H9 (cell line): ENCODE results near the gene PDCD10. TPM values are rescaled to one million over a fixed set of nuclear protein-coding genes. Genes with fewer than 3 reads are reported as not detected.
A peak's percentile ranks its signal among the peaks of the same experiment; 100 is the strongest.

ENCODE experiments used
- DNase-seq: peaks from one replicate; pipeline ENCODE4 v3.0.0-alpha.2; 2017
- H2AFZ ChIP-seq: one replicate; pipeline ENCODE4 v1.6.1; 2013; ENCODE audit warnings: mild to moderate bottlenecking, low read length, control low read depth, moderate library complexity
- H2AK5ac ChIP-seq: 2 replicates; pipeline ENCODE4 v1.6.1; 2013; ENCODE audit warnings: low read length, control low read depth, mixed read lengths; ENCODE audit not compliant: insufficient read length
- H2BK120ac ChIP-seq: one replicate; pipeline ENCODE4 v1.6.1; 2013; ENCODE audit warnings: low read depth, mild to moderate bottlenecking, low read length, control low read depth, inconsistent platforms; ENCODE audit not compliant: poor library complexity, severe bottlenecking
- H2BK12ac ChIP-seq: 2 replicates; pipeline ENCODE4 v1.6.1; 2013; ENCODE audit warnings: low read length, control low read depth, mixed read lengths, low read depth; ENCODE audit not compliant: insufficient read length
- H2BK15ac ChIP-seq: 2 replicates; pipeline ENCODE4 v1.6.1; 2013; ENCODE audit warnings: low read depth, low read length, control low read depth
- H2BK20ac ChIP-seq: one replicate; pipeline ENCODE4 v1.6.1; 2013; ENCODE audit warnings: low read depth, mild to moderate bottlenecking, low read length, control low read depth, inconsistent platforms; ENCODE audit not compliant: poor library complexity, severe bottlenecking
- H2BK5ac ChIP-seq: 2 replicates; pipeline ENCODE4 v1.6.1; 2013; ENCODE audit warnings: low read length, control low read depth, mixed read lengths; ENCODE audit not compliant: insufficient read length
- H3K14ac ChIP-seq: 2 replicates; pipeline ENCODE4 v1.6.1; 2013; ENCODE audit warnings: low read length, control low read depth; ENCODE audit not compliant: insufficient read depth
- H3K18ac ChIP-seq: 2 replicates; pipeline ENCODE4 v1.6.1; 2013; ENCODE audit warnings: low read depth, mild to moderate bottlenecking, mixed read lengths, low read length, control low read depth; ENCODE audit not compliant: insufficient read length
- H3K23ac ChIP-seq: 2 replicates; pipeline ENCODE4 v1.6.1; 2013; ENCODE audit warnings: low read length, control low read depth, mixed read lengths, low read depth; ENCODE audit not compliant: insufficient read length
- H3K23me2 ChIP-seq: 2 replicates; pipeline ENCODE4 v1.6.1; 2013; ENCODE audit warnings: low read depth, mild to moderate bottlenecking, mixed read lengths, low read length, control low read depth; ENCODE audit not compliant: insufficient read length, poor library complexity, severe bottlenecking
- H3K27ac ChIP-seq: 2 replicates; pipeline ENCODE4 v1.5.1; 2013; ENCODE audit warnings: low read length, control low read depth, mixed read lengths, low read depth; ENCODE audit not compliant: insufficient read length
- H3K27me3 ChIP-seq: 2 replicates; pipeline ENCODE4 v1.6.1; 2013; ENCODE audit warnings: low read length, control low read depth, inconsistent platforms; ENCODE audit not compliant: insufficient read depth
- H3K4ac ChIP-seq: 2 replicates; pipeline ENCODE4 v1.6.1; 2013; ENCODE audit warnings: low read depth, mild to moderate bottlenecking, control low read depth, inconsistent platforms, low read length, moderate library complexity
- H3K4me1 ChIP-seq: 2 replicates; pipeline ENCODE4 v1.6.1; 2013; ENCODE audit warnings: low read length, control low read depth, inconsistent platforms; ENCODE audit not compliant: insufficient read depth
- H3K4me2 ChIP-seq: 2 replicates; pipeline ENCODE4 v1.6.1; 2013; ENCODE audit warnings: low read length, control low read depth, mixed read lengths; ENCODE audit not compliant: insufficient read length, insufficient read depth
- H3K56ac ChIP-seq: 2 replicates; pipeline ENCODE4 v1.6.1; 2013; ENCODE audit warnings: low read depth, mild to moderate bottlenecking, mixed read lengths, low read length, control low read depth; ENCODE audit not compliant: insufficient read length
- H3K79me1 ChIP-seq: 2 replicates; pipeline ENCODE4 v1.6.1; 2013; ENCODE audit warnings: low read depth, mild to moderate bottlenecking, moderate library complexity, low read length, control low read depth, inconsistent platforms; ENCODE audit not compliant: insufficient read depth, poor library complexity, severe bottlenecking
- H3K79me2 ChIP-seq: 2 replicates; pipeline ENCODE4 v1.6.1; 2013; ENCODE audit warnings: low read length, control low read depth, inconsistent platforms; ENCODE audit not compliant: insufficient read depth
- H3K9ac ChIP-seq: 2 replicates; pipeline ENCODE4 v1.6.1; 2013; ENCODE audit warnings: low read length, control low read depth, mixed read lengths; ENCODE audit not compliant: insufficient read length; ENCODE audit errors: extremely low read depth
- H3K9me3 ChIP-seq: one replicate; pipeline ENCODE4 v1.6.1; 2013; ENCODE audit warnings: low read depth, low read length, inconsistent platforms; ENCODE audit not compliant: control insufficient read depth
- H3T11ph ChIP-seq: one replicate; pipeline ENCODE4 v1.6.1; 2013; ENCODE audit warnings: mild to moderate bottlenecking, low read length, control low read depth, inconsistent platforms
- H4K20me1 ChIP-seq: one replicate; pipeline ENCODE4 v1.6.1; 2013; ENCODE audit not compliant: control insufficient read depth, insufficient read length, insufficient read depth
- H4K5ac ChIP-seq: 2 replicates; pipeline ENCODE4 v1.6.1; 2013; ENCODE audit warnings: low read depth, mild to moderate bottlenecking, mixed read lengths, low read length, control low read depth; ENCODE audit not compliant: insufficient read length
- H4K8ac ChIP-seq: replicated peaks from 2 replicates; pipeline ENCODE4 v1.6.1; 2013; ENCODE audit warnings: low read length, control low read depth, mixed read lengths, low read depth; ENCODE audit not compliant: insufficient read length
- H4K91ac ChIP-seq: 2 replicates; pipeline ENCODE4 v1.6.1; 2013; ENCODE audit warnings: low read depth, mild to moderate bottlenecking, moderate library complexity, mixed read lengths, low read length, control low read depth; ENCODE audit not compliant: insufficient read length
- H3K27ac Mint-ChIP-seq, 3 experiments: 2 replicates in 2 of 3; 3 replicates in 1 of 3; pipeline ENCODE4 v1.8.0; 2020 to 2021; ENCODE audit warnings: mixed read lengths in 3 of 3, mild to moderate bottlenecking in 1 of 3, moderate library complexity in 1 of 3
- H3K27me3 Mint-ChIP-seq: 2 replicates; pipeline ENCODE4 v1.8.0; 2021; ENCODE audit warnings: low read depth, mild to moderate bottlenecking, moderate library complexity, mixed read lengths
- H3K36me3 Mint-ChIP-seq, 3 experiments: 2 replicates in 2 of 3; 3 replicates in 1 of 3; pipeline ENCODE4 v1.8.0; 2020 to 2021; ENCODE audit warnings: low read depth in 3 of 3, mixed read lengths in 3 of 3; ENCODE audit not compliant: insufficient read depth in 1 of 3
- H3K4me1 Mint-ChIP-seq, 2 experiments: 2 replicates each; pipeline ENCODE4 v1.8.0; 2020; ENCODE audit warnings: mixed read lengths in 2 of 2
- H3K4me3 Mint-ChIP-seq, 2 experiments: 2 replicates in 1 of 2; 3 replicates in 1 of 2; pipeline ENCODE4 v1.8.0; 2020 to 2021; ENCODE audit warnings: mild to moderate bottlenecking in 2 of 2, mixed read lengths in 2 of 2, moderate library complexity in 1 of 2
- H3K9me3 Mint-ChIP-seq, 2 experiments: 2 replicates in 1 of 2; 3 replicates in 1 of 2; pipeline ENCODE4 v1.8.0; 2020; ENCODE audit warnings: mild to moderate bottlenecking in 2 of 2, mixed read lengths in 2 of 2, moderate library complexity in 1 of 2
- WGBS: extraction: QIAGEN DNeasy Blood & Tissue Kit; methylation state at CpG from one replicate; pipeline ENCODE4 v1.1.7; 2013; ENCODE audit warnings: missing lambda C conversion rate, low lambda C conversion rate, mixed read lengths; ENCODE audit not compliant: insufficient read length; ENCODE audit errors: extremely low coverage; 5-methylcytosine and 5-hydroxymethylcytosine counted together
- total RNA-seq: library from RNA; stranded (reverse); gene quantifications from 2 replicates; pipeline ENCODE4 v1.2.1, GENCODE V29; 2021
- TF ChIP-seq, protein P1 (sequence below): fragments of 200-600 bp; sonication (generic); conservative IDR thresholded peaks from 3 replicates; pipeline ENCODE4 v1.8.0; 2021; ENCODE audit warnings: antibody characterized with exemption, mild to moderate bottlenecking

PDCD10 gene
- total RNA-seq, 1 experiment from 2014 or later, result 64.3 TPM

DNA sequence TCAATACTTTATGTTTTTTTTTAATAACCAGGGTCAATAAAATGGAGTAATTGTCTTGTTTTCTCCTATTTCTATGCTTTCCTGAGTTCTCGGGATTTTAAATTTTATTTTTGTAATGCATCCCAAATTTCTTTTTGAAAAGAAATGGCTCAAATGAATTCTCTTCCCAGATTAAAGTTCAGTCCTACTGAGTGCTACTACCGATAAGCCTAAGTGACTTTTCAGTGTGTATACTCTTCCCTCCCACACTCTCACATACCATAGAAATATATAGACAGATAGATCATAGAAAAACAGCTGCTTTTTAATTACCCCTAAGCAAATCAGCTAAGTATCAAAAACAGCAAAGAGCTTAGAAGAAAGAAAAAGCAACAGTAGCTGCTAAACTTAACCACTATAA lies 2.3 kb upstream of the PDCD10 start:
- no peak for DNase-seq
- no peaks in the 10 kb centered on the region for H3K27me3 ChIP-seq
- no peak overlapping the region for H2BK12ac ChIP-seq
- Mint-ChIP-seq H3K9me3 (no peaks in the 10 kb centered on the region), H3K4me3 (peak overlapping the region in 1 of 2 experiments; percentile 40; a peak in 2 of 5 replicates), H3K27me3 (no peaks in the 10 kb centered on the region), H3K4me1 (peaks cover 21 to 23% of the 10 kb centered on the region in 2 experiments), H3K27ac (no peak overlapping the region), H3K36me3 (no peaks in the 10 kb centered on the region; a peak in 1 of 7 replicates)
- no peaks in the 10 kb centered on the region for H3K4me1 ChIP-seq
- H3K23ac ChIP-seq, result no peak overlapping the region
- H2BK15ac ChIP-seq, result no peak overlapping the region
- H3K14ac ChIP-seq, result no peak overlapping the region
- TF ChIP-seq, protein P1, sequence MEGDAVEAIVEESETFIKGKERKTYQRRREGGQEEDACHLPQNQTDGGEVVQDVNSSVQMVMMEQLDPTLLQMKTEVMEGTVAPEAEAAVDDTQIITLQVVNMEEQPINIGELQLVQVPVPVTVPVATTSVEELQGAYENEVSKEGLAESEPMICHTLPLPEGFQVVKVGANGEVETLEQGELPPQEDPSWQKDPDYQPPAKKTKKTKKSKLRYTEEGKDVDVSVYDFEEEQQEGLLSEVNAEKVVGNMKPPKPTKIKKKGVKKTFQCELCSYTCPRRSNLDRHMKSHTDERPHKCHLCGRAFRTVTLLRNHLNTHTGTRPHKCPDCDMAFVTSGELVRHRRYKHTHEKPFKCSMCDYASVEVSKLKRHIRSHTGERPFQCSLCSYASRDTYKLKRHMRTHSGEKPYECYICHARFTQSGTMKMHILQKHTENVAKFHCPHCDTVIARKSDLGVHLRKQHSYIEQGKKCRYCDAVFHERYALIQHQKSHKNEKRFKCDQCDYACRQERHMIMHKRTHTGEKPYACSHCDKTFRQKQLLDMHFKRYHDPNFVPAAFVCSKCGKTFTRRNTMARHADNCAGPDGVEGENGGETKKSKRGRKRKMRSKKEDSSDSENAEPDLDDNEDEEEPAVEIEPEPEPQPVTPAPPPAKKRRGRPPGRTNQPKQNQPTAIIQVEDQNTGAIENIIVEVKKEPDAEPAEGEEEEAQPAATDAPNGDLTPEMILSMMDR, result no peak
- no peak overlapping the region for H3T11ph ChIP-seq
- H3K23me2 ChIP-seq, result no peaks in the 10 kb centered on the region
- H4K5ac ChIP-seq, result no peak overlapping the region
- H2BK20ac ChIP-seq, result no peak overlapping the region
- H3K79me2 ChIP-seq, result peaks cover 11% of the 10 kb centered on the region; the same call in 1 of the 2 replicates
- H3K79me1 ChIP-seq, result no peaks in the 10 kb centered on the region
- H2AK5ac ChIP-seq, result no peak overlapping the region
- H3K27ac ChIP-seq, result no peak overlapping the region
- H4K20me1 ChIP-seq, result no peaks in the 10 kb centered on the region
- H2BK5ac ChIP-seq, result no peak overlapping the region
- no peak overlapping the region for H3K4me2 ChIP-seq
- no CpG with 5 or more reads among the region's 2 CpGs for WGBS
- no peak overlapping the region for H3K4ac ChIP-seq
- H4K91ac ChIP-seq, result no peak overlapping the region
- H3K9me3 ChIP-seq, result no peaks in the 10 kb centered on the region
- no peak overlapping the region for H3K56ac ChIP-seq
- H2AFZ ChIP-seq, result no peak overlapping the region
- H3K18ac ChIP-seq, result no peak overlapping the region
- no peak overlapping the region for H2BK120ac ChIP-seq
- no peak overlapping the region for H4K8ac ChIP-seq
- no peak overlapping the region for H3K9ac ChIP-seq
